Colonic mucosa (tissue), 4 donors: ENCODE results near the gene KLHDC8A. TPM values are rescaled to one million over a fixed set of nuclear protein-coding genes. Genes with fewer than 3 reads are reported as not detected.
"Not testable (repeated sequence)": the region's sequence is repeated elsewhere in the genome, so short reads cannot be mapped to it uniquely, and the experiment has no call there.

ENCODE experiments used
- DNase-seq: peaks from one replicate; pipeline ENCODE4 v3.0.0-alpha.2; 2020
- H3K27ac ChIP-seq: fragments of 200-600 bp; one replicate; pipeline ENCODE4 v1.8.0; 2021
- H3K27me3 ChIP-seq: fragments of 200-600 bp; one replicate; pipeline ENCODE4 v1.8.0; 2021
- H3K36me3 ChIP-seq: fragments of 200-600 bp; one replicate; pipeline ENCODE4 v1.8.0; 2021
- H3K4me1 ChIP-seq: fragments of 200-600 bp; one replicate; pipeline ENCODE4 v1.8.0; 2021; ENCODE audit warnings: mild to moderate bottlenecking
- H3K4me3 ChIP-seq: fragments of 200-600 bp; one replicate; pipeline ENCODE4 v1.8.0; 2021
- H3K9ac ChIP-seq, 2 donors: one replicate each; pipeline ENCODE4 v1.7.0; 2013; ENCODE audit warnings: control low read depth in 2 of 2, low read depth in 2 of 2, low read length in 2 of 2
- H3K9me3 ChIP-seq: fragments of 200-600 bp; one replicate; pipeline ENCODE4 v1.8.0; 2021
- intact Hi-C: fragments of 100-400 bp; cut with DNase I; formaldehyde crosslinking; loops from one replicate; pipeline ENCODE4 v1.14.1; 2022
- total RNA-seq, 2 donors: library from RNA; stranded (reverse); fragmentation: NEBNext Ultra II Directional in 1 of 2; extraction: Animal tissue kit (Norgen Biotek cat#: 25700) in 1 of 2; gene quantifications; one replicate each; pipeline ENCODE4 v1.2.1, GENCODE V29; 2021
- TF ChIP-seq, protein P1 (sequence below): fragments of 200-600 bp; IDR thresholded peaks from one replicate; pipeline ENCODE4 v1.8.0; 2022; ENCODE audit warnings: antibody characterized with exemption, mild to moderate bottlenecking
- donor health status: healthy.
- donor health status: DM: no; HTN: no; CAD: no.
- donor health status: DM: no; HTN: no; CAD: no.

The KLHDC8A gene
- total RNA-seq, 2 donors from 2014 or later = 0.44 to 0.58 TPM

DNA sequence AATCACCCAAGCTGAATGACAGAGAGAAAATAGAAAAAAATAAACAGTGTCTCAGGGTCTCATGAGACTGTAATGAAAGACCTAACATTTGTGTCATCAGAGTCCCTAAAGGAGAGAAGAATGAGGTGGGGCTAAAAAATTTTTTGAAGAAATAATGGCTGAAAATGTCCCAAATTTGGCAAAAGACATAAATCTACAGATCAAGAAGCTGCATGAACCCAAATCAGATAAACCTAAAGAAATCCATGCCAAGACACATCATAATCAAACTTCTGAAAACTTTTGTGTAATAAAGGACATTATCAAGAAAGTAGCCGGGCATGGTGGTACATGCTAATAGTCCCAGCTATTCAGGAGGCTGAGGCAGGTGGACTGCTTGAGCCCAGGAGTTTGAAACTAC lies 35.9 kb upstream of the KLHDC8A start:
- DNase-seq = no peak
- no peaks in the 10 kb centered on the region for H3K27me3 ChIP-seq
- no peak overlapping the region for H3K27ac ChIP-seq
- TF ChIP-seq, protein P1, sequence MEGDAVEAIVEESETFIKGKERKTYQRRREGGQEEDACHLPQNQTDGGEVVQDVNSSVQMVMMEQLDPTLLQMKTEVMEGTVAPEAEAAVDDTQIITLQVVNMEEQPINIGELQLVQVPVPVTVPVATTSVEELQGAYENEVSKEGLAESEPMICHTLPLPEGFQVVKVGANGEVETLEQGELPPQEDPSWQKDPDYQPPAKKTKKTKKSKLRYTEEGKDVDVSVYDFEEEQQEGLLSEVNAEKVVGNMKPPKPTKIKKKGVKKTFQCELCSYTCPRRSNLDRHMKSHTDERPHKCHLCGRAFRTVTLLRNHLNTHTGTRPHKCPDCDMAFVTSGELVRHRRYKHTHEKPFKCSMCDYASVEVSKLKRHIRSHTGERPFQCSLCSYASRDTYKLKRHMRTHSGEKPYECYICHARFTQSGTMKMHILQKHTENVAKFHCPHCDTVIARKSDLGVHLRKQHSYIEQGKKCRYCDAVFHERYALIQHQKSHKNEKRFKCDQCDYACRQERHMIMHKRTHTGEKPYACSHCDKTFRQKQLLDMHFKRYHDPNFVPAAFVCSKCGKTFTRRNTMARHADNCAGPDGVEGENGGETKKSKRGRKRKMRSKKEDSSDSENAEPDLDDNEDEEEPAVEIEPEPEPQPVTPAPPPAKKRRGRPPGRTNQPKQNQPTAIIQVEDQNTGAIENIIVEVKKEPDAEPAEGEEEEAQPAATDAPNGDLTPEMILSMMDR = no peak
- no peaks in the 10 kb centered on the region for H3K9me3 ChIP-seq
- H3K4me1 ChIP-seq = no peaks in the 10 kb centered on the region
- H3K9ac ChIP-seq = no peak overlapping the region
- intact Hi-C loops = loop anchor here (10.0 kb wide), 1 partner anchor 132 kb away; no protein-coding TSS in a partner anchor
- no peaks in the 10 kb centered on the region for H3K36me3 ChIP-seq
- H3K4me3 ChIP-seq = no peak overlapping the region

DNA sequence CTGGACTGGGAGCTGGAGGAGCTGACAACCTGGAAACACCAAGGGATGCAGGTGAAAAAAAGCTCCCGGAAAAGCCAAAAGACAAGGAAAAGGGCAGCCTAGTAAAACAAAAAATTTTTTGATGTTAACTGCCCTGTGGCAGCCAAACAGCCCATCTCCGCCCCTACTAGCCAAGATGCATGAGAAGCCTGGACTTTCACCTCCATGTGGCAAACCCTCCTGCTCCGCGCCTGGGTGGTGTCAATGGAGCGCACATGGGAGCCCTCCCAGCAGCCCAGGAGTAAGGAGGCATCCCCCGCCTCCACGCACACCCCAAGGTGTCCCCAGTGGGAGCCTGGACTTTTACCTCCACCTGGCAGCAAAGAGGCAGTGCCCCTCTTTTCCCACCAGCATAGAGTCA lies 34.7 kb upstream of the KLHDC8A start:
- TF ChIP-seq, protein P1 = no peak
- peak; percentile 69 for DNase-seq
- H3K36me3 ChIP-seq = no peaks in the 10 kb centered on the region
- no peaks in the 10 kb centered on the region for H3K9me3 ChIP-seq
- H3K4me1 ChIP-seq = no peaks in the 10 kb centered on the region
- no peak overlapping the region for H3K4me3 ChIP-seq
- no peak overlapping the region for H3K9ac ChIP-seq
- H3K27me3 ChIP-seq = no peaks in the 10 kb centered on the region
- no peak overlapping the region for H3K27ac ChIP-seq
- intact Hi-C loops = loop anchor here (10.0 kb wide), 1 partner anchor 133 kb away; no protein-coding TSS in a partner anchor

DNA sequence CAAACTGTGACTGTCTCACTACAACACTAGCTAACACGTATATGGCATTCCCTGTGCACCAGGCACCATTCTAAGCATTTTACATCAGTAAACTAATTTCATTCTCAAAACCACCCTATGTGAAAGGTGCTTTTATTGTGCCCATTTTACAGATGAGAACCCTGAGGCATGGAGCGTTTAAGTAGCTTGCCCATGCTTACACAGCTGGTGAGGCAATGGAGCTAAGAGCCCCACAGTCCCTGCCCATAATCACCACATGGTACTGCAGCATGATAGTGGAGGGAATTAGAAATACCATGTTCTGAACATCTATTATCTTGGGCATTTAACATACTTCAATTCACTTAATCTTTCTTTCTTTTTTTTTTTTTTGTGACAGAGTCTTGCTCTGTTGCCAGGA lies 31.1 kb upstream of the KLHDC8A start:
- H3K9ac ChIP-seq = no peak overlapping the region
- no peak overlapping the region for H3K27ac ChIP-seq
- no peak for DNase-seq
- TF ChIP-seq, protein P1 = no peak
- H3K9me3 ChIP-seq = no peaks in the 10 kb centered on the region
- no peak overlapping the region for H3K4me3 ChIP-seq
- intact Hi-C loops = no loop called here
- H3K4me1 ChIP-seq = no peaks in the 10 kb centered on the region
- H3K27me3 ChIP-seq = no peaks in the 10 kb centered on the region
- no peaks in the 10 kb centered on the region for H3K36me3 ChIP-seq

DNA sequence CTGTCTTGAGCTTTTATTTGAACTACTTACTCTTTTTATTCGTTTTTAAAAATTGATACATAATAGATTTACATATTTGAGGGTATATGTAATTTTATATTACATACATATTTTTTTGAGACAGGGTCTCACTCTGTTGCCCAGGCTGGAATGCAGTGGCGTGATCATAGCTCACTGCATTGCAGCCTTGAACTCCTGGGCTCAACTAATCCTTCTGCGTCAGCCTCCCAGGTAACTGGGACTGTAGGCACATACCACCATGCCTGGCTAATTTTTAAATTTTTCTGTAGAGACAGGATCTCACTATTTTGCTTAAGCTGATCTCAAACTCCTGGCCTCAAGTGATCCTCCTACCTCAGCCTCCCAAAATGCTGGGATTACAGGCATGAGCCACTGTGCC lies 26.3 kb upstream of the KLHDC8A start:
- H3K9ac ChIP-seq, H3K27me3 ChIP-seq, H3K4me3 ChIP-seq, H3K27ac ChIP-seq, DNase-seq, H3K4me1 ChIP-seq, H3K9me3 ChIP-seq, H3K36me3 ChIP-seq: not testable (repeated sequence)
- intact Hi-C loops = loop anchor here (2.0 kb wide), 1 partner anchor 14 kb away; no protein-coding TSS in a partner anchor

DNA sequence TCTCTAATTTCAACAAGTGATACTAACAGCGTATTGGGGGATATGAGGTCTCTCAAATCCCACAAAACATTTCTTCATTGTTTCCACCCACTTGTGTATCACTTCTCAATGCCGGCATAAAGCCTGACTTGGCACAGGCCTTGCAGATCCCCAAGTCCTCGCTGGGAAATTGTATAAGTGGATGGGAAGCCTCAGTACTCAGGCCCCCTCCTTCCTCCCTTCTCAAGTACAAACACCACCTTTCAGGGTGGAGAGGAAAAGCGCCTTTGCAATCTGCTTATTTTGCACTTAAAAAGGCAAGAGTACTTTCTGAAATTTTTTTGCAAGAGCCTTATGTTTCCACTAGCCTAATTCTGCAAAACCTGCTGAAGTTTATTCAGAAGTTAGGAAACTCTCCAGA lies 25.8 kb upstream of the KLHDC8A start:
- Histone ChIP-seq H3K9ac (no peak overlapping the region), H3K27ac (no peak overlapping the region), H3K4me1 (no peaks in the 10 kb centered on the region), H3K9me3 (no peaks in the 10 kb centered on the region), H3K4me3 (no peak overlapping the region), H3K27me3 (no peaks in the 10 kb centered on the region), H3K36me3 (no peaks in the 10 kb centered on the region)
- intact Hi-C loops = loop anchor here (2.0 kb wide), 1 partner anchor 14 kb away; no protein-coding TSS in a partner anchor
- TF ChIP-seq, protein P1 = no peak
- DNase-seq = no peak

DNA sequence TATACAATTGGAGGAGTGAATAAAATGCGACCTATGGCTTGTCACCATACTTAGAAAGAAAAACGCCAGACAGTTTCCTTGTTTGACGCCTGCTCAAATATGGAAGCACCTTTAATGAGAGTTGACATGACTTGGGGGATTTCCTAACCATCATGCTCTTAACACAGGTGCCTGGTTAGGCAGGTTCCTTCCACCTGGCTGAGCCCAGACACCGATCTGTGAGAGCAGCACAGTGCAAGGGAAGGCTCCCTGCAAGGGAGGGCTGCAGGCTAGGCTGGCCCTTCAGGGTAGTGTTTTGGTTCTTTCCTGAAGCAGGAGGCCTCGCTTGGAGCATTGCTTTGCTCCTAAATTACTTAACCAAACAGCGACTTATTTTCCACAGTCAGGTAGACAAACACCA lies 24.6 kb upstream of the KLHDC8A start:
- intact Hi-C loops = no loop called here
- H3K9me3 ChIP-seq = no peaks in the 10 kb centered on the region
- H3K27me3 ChIP-seq = no peaks in the 10 kb centered on the region
- H3K27ac ChIP-seq = no peak overlapping the region
- H3K4me1 ChIP-seq = no peaks in the 10 kb centered on the region
- H3K4me3 ChIP-seq = no peak overlapping the region
- no peaks in the 10 kb centered on the region for H3K36me3 ChIP-seq
- DNase-seq = no peak
- H3K9ac ChIP-seq = no peak overlapping the region
- TF ChIP-seq, protein P1 = no peak
